Right renal cortex interstitium (tissue), 3 donors: ENCODE data around the gene PXN. TPM values are rescaled to one million over a fixed set of nuclear protein-coding genes. Genes with fewer than 3 reads are reported as not detected.
A peak's percentile ranks its signal among the peaks of the same experiment; 100 is the strongest.
"Not testable (repeated sequence)": the region's sequence is repeated elsewhere in the genome, so short reads cannot be mapped to it uniquely, and the experiment has no call there.

Experiments used
- DNase-seq, 3 donors: peaks; one replicate each; pipeline ENCODE4 v3.0.0-alpha.2; 2013; ENCODE audit warnings: low read depth in 3 of 3, low spot score in 2 of 3
- polyA plus RNA-seq, 3 donors: library from polyadenylated mRNA; unstranded; fragments of 120-200 nt; gene quantifications; one replicate each; pipeline ENCODE4 v1.2.1, GENCODE V29; 2013; ENCODE audit not compliant: insufficient read length in 3 of 3

Gene PXN
- polyA plus RNA-seq, 3 donors = 52.8 to 58.9 (median 56.8) TPM

DNA sequence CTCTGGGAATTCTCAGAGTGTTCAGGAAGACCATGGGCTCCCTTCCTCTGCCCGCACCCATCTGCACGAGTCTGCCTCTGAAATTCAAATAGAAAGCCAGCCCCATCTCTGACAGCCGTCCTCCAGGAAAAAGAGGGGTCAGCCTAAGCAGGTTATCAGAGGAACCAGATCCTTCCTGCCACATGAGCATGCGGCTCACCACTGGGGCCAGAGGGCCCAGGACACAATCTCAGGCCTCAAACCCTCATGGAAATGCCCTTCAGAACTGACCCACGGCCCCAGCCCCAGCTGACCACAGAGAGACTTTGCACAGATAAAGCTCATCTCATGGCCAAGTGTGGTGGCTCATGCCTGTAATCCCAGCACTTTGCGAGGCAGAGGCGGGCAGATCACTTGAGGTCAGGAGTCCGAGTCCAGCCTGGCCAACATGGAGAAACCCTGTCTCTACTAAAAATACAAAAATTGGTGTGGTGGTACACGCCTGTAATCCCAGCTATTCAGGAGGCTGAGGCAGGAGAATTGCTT, 23.2 kb downstream of the PXN start:
- no peak for DNase-seq

DNA sequence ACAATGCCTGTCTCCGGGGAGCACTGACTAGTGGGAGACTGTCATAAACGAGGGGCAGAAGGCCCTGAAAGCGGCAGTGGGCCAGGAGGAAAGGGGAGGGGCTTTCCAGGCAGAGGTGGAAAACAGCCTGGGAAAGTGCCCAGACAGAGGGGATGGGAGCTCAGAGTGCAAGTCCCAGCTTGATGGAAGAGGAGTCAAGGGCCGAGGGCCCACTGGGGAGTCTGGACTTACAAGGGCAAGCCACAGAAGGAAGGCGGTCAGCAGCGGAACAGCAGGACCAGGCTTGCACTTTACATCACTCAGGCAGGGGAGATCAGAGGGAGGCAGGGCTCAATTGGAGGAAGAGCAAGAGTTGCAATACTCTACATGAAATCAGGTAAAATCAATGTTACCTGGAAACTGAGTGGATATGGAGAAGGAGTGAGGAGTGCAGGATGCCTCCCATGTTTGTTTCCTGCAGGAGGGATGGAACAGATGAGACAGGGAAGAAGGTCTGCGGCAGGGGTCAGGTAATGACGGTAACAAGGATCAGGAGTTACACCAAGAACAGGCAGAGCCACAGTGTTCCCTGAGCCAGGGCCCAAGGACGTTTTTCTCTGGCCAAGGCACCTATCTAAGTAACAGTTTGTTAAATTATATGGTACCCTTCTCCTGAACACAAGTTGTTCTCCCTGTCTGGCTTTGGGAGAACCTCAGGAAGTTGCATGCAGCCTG, 23.8 kb downstream of the PXN start:
- no peak for DNase-seq

DNA sequence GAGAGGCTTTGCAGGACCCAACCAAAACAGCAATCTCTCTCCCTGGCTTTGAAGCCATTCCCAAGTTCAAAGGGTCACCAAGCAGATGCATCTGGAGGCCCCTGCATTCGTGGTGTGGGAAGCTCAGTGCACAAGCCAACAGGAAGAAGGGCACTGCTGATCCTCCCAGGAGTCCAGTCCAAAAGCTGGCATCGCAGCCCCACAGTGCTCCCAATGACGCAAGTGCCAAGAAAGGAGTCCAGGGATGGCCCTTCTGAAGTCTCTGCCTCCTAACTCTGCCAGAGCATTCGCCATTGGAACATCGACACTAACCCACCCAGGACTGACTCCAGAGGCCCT, 25.1 kb downstream of the PXN start:
- no peak for DNase-seq

DNA sequence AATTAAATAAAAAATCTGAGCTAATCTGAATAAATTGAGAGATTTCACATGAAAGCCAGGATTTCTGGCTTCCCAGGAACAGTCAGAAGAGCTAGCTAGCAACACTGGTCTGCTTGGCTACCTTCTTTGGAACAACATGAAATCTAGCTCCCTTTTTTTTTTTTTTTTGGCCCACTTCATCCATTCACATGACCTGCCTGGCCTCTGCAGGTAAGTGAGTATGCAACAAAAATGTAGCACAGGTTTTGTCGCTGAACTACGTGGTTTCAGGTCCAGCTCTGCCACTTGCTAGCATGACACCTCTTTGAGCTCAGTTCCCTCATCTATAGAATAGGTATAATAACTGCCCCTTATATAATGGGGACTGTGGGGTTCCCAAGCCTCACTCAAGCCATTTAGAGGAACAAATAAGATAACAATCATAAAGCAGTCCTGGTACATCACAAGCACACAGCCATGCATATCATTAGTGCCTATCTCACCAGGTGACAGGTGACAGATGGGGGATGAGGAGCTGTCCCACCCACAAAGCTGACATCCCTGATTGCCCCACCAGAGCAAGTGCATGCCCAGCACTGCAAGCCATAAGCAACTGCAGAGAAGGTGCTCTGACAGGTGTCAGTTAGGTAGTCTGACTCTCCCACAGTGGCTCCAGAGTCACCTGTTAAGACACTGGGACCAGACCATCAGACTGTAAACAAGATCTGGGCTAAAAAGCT, 25.6 kb downstream of the PXN start:
- no peak for DNase-seq

GRCh38 chr12:120238839-120239445, 26.6 kb downstream of the PXN start:
- no peak for DNase-seq

DNA sequence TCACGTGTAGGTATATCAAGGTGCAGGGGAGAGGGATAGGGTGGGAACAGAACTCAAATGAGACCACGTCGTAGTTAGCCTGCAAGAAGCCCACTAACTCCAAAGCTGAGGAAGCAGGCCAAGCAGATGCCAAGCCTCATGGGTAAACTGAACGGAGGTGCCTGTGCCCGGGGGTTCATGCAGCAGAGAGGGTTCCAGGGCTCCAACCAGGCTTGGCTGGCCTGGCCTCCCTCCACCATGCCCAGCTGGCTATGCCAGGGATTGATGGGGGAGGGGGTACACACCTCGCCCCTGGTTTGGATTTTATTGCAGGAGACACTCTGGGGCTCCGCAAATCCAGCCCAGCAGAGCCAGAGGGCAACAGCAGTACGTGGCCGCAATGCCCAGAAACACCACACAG, 27.3 kb downstream of the PXN start:
- no peak for DNase-seq

DNA sequence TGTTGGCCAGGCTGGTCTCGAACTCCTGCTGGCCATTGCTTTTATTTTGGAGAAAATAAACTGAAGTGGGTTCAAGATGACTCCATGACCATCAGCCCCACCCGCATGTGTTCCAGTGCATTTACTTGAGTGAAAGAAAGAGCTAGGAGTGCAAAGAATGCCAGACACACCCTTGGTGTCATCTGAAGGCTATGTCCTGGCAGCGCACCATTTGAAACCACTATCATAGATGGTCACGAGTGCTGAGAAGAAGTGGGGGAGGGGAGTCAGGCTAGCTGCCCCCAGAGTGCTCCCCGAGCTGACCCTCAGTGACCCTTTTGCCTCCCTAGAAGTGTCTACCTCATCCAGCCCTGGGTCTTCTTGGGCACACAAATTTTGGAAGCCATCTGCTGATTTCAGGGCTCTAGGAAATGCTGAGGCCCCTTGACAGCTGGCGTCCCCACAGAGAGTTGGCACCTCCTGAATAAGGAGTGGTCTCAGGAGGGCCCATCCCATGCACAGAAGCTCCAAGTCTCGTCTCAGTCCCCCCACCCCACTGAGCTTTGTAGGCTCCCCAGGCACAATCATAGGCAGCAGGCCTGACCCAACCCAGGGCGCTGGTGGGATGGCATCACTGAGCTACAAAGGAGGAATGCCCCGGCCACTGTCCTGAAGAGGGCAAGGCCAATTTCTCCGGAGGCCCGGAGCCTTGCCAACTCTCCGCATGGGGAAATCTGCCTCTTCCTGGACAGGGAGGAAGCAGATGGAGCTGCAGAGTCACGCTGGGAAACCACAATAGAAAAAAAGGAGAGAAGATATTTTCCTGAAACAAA, 28.0 kb downstream of the PXN start:
- no peak for DNase-seq

- DNase-seq = not testable (repeated sequence)
These were observed 28.7 kb downstream of the PXN start for GRCh38 chr12:120236809-120237208.

DNA sequence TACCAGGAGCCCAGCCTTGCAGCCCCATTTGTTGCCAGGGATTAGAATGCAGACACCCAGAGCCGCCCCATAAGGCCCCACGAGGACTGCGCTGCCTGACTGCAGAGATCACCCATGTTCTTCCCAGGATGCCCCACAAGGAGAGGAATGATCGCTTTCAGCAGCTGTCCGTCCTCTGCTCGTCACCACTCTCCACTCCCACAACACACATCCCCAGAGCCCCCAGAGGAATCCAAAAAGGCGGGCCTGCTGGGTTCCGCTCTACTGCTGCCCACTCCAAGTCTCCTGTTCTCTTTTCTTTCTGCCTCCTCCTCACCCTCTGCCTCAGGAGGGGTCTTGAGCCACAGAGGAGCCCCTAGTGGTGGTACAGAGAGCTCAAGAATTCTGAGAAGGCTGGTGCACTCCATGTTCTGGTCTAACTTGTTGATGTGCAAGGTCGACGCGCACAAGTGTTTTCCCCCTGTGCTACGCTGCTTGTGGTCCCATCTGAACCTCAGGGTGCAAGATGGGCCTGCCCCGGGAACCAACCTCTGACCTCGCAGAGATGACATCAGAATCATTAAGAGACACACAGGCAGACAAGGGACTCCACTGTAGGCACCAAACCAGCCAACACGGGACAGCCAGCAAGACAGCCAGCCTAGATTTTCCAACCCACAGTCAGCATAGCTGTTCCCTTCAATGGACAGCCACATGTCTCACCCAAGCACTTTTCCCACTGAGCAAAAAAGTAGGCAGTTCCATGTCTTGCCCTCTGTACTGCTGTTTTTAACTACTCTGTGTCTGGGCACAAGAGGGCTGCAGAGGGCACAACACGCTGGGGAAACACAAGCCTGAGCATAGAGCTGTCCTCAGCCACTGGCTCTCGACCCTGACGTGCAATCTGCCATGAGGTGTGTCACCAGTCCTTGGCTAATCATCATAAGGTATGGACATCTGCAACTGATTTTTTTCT, 29.9 kb downstream of the PXN start:
- peak in 1 of 3 donors; percentile 37 for DNase-seq

DNA sequence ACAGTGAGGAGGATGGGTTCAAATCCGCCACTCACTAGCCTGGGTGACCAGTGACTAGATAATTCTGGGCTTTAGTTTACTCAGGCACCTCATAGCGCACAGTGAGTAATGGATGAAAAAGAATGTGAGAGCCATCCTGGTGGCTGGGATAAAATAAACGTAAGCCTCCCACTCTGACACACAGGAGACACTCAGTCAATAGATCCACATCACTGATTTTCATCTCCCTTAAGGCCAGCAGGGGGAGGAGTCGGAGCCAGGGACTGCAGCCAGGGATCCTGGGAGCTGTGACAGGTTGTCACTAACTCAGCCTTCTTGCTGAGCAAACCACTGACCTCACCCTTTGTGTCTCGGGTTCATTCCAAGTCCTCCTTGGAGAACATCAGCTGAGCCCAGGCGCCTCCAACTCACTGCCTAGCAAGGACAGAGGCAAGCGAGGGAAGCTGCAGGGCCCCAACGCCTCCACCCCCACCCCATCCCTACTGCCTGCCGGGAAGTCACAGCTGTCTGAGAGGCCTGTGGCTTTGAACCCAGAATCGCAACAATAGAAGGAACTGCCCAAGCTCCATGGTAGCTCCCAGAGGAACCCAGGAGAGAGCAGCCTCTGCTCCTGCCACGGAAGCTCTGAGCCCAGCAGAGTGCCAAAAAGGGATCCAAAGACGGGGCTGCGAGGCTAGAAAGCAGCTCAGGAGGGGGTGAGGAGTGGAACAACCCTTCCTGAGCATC, 30.7 kb downstream of the PXN start:
- peak in 2 of 3 donors; percentile 62 to 73 for DNase-seq

- no peak for DNase-seq
These were observed 34.1 kb downstream of the PXN start for GRCh38 chr12:120231316-120232011.

DNA sequence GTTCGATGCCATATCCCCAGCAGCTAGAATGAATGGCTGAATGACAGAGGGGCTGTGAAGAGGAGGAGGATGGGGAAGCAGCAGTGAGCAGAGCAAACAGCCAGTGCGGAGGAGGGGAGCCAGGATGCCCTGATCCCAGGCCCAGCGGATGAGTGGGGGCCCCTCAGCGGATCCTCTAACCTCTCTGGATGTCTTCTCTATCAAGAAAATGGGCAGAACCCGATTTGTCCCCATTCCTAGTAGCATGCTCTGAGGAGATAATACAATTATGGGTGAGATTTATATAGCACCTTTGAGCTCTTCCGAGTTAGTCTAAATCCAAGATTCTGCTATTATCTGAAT, 34.6 kb downstream of the PXN start:
- no peak for DNase-seq

- DNase-seq = peak in 1 of 3 donors; percentile 47
These were observed 35.1 kb downstream of the PXN start for GRCh38 chr12:120230326-120230973.

DNA sequence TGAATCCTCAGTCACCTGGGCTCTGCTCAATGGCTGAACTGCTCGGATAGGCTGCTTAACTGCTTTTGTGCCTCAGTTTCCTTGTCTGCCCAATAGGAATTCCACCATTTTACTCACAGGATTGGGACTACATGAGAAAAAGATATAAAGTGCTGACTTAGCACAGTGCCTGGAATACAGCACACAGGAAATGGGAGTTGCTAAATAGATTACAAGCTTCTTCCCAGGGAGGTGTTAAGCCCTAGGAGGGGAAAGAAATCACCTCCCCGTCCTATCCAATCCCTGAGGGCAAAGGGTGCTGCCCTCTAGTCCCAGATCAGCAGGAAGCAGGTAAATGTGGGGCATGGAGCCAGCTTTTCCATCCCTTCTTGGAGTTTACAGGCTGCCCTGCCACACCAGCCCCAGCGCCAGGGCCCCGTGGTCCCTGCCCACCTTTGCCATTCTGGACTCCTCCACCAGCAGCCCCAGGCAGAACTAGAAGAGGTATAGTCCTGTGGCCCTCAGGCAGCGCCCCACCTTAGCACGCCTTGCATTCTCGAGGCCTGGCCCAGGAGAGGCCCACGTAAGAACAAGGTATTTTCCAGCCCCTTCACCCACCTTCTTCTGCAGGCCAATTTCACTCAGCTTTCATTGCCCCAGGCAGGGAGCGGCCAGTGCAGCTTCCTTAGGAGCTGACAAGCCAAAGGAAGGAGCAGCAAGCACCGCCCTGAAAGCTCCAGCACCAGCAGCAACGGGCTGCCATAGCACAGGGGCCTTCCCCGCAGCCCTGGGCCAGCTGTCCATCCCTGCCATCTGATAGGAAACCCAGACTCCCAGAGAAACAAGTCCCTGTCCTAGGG, 35.8 kb downstream of the PXN start:
- no peak for DNase-seq

DNA sequence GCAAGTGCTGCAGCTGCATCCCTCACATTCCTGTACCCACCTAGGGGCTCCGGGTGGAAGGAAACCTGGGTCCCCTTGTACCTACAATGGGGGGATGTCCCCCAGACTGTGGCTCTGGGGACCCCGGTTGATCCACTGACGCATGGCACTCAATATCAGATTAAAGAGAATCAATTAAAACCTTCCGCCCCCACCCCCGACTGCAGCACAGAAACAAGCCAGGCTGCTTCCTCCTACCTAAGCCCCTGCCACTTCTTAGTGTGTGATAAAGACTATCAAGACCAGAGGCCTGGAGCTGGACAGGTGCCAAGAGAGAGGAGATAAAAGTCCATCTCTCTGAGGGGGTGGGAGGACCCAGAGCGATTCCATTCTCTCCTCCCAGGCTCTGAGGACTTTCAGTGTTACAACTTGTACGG, 36.5 kb downstream of the PXN start:
- no peak for DNase-seq

DNA sequence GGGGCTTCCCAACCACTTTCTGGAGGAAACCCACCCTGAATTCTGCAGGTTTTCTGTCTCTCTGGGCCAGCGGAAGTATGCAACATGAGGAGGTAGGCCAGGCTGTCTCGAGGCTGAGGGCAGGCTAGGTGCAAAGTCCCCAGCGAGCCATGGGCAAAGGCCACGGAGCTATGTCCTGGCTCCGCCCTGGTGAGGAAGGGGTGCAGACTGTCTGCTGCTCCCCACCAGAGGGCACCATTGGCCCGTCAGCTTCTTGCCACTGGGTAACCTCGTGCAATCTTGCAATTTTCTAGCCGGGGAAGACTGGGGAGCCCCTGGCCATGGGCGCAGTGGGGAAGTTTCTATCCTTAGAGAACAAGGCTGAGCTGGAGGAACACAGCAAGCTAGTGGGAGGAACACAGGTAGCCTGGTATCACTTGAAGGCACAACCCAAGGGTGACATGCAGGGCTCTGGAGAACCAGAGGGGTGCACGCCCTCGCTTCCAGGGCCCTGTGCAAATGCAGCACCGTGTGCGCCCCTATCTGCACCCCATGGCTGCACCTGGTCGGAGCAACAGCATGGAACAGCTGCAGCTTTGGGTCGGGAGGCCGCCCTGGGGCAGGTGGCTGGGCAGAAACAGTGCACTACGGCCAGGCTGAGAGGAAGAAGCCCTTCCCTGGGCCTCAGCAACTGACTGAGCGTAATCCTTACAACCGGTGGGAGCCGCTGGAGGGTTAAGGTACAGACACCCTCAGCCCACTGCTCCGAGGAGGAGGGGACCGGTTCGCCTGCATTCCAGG, 37.0 kb downstream of the PXN start:
- peak; percentile 68 to 83 (median 72) for DNase-seq

GRCh38 chr12:120228041-120228290, 37.6 kb downstream of the PXN start:
- no peak for DNase-seq
